Liver (tissue), 3 donors: ENCODE results near the gene CLCN7.

Source experiments
- ATF3 ChIP-seq: IDR thresholded peaks from 2 replicates; pipeline ENCODE4 v1.6.1; 2016; ENCODE audit warnings: antibody characterized with exemption
- CTCF ChIP-seq: fragments of 150-350 bp; IDR thresholded peaks from 2 replicates; pipeline ENCODE4 v1.5.1; 2017; ENCODE audit warnings: improper control_type of control experiment, low read depth, low read length; ENCODE audit not compliant: missing input control
- EGR1 ChIP-seq, 2 donors: IDR thresholded peaks; 2 replicates each; pipeline ENCODE4 v1.6.1; 2016 to 2018; ENCODE audit warnings: antibody characterized with exemption in 2 of 2, low read depth in 2 of 2
- JUND ChIP-seq, 2 donors: IDR thresholded peaks; 2 replicates each; pipeline ENCODE4 v1.6.1; 2016; ENCODE audit warnings: antibody characterized with exemption in 2 of 2
- MAX ChIP-seq: IDR thresholded peaks from 2 replicates; pipeline ENCODE4 v1.6.1; 2016; ENCODE audit warnings: antibody characterized with exemption
- RAD21 ChIP-seq, 2 donors: IDR thresholded peaks; 2 replicates each; pipeline ENCODE4 v1.6.1; 2016; ENCODE audit warnings: antibody characterized with exemption in 2 of 2, mild to moderate bottlenecking in 2 of 2
- RXRA ChIP-seq, 2 donors: IDR thresholded peaks; 2 replicates each; pipeline ENCODE4 v1.6.1; 2017 to 2018; ENCODE audit warnings: antibody characterized with exemption in 2 of 2, mild to moderate bottlenecking in 1 of 2
- SP1 ChIP-seq: IDR thresholded peaks from 2 replicates; pipeline ENCODE4 v1.6.1; 2018; ENCODE audit warnings: antibody characterized with exemption, mild to moderate bottlenecking
- TAF1 ChIP-seq: conservative IDR thresholded peaks from 2 replicates; pipeline ENCODE4 v1.6.1; 2016; ENCODE audit warnings: antibody characterized with exemption, mild to moderate bottlenecking
- YY1 ChIP-seq: IDR thresholded peaks from 2 replicates; pipeline ENCODE4 v1.6.1; 2016; ENCODE audit warnings: antibody characterized with exemption, mild to moderate bottlenecking
- TF ChIP-seq, protein P1 (sequence below): IDR thresholded peaks from 2 replicates; pipeline ENCODE4 v1.6.1; 2016; ENCODE audit warnings: antibody characterized with exemption
- TF ChIP-seq, protein P2 (sequence below): IDR thresholded peaks from 2 replicates; pipeline ENCODE4 v1.6.1; 2016; ENCODE audit warnings: antibody characterized with exemption, mild to moderate bottlenecking
- donor health status: healthy.
- donor health status: healthy.

- TF ChIP-seq CTCF (no peak), SP1 (no peak), ATF3 (no peak), RXRA (IDR thresholded peaks at IDR 0.05) (no peak), RAD21 (IDR thresholded peaks at IDR 0.05) (no peak), YY1 (no peak), EGR1 (IDR thresholded peaks at IDR 0.05; ENCODE audit: low read depth in 2 of 2) (no peak), TAF1 (no peak), MAX (no peak), JUND (IDR thresholded peaks at IDR 0.05) (no peak)
- TF ChIP-seq, protein P1, sequence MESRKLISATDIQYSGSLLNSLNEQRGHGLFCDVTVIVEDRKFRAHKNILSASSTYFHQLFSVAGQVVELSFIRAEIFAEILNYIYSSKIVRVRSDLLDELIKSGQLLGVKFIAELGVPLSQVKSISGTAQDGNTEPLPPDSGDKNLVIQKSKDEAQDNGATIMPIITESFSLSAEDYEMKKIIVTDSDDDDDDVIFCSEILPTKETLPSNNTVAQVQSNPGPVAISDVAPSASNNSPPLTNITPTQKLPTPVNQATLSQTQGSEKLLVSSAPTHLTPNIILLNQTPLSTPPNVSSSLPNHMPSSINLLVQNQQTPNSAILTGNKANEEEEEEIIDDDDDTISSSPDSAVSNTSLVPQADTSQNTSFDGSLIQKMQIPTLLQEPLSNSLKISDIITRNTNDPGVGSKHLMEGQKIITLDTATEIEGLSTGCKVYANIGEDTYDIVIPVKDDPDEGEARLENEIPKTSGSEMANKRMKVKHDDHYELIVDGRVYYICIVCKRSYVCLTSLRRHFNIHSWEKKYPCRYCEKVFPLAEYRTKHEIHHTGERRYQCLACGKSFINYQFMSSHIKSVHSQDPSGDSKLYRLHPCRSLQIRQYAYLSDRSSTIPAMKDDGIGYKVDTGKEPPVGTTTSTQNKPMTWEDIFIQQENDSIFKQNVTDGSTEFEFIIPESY: no peak
- TF ChIP-seq, protein P2, sequence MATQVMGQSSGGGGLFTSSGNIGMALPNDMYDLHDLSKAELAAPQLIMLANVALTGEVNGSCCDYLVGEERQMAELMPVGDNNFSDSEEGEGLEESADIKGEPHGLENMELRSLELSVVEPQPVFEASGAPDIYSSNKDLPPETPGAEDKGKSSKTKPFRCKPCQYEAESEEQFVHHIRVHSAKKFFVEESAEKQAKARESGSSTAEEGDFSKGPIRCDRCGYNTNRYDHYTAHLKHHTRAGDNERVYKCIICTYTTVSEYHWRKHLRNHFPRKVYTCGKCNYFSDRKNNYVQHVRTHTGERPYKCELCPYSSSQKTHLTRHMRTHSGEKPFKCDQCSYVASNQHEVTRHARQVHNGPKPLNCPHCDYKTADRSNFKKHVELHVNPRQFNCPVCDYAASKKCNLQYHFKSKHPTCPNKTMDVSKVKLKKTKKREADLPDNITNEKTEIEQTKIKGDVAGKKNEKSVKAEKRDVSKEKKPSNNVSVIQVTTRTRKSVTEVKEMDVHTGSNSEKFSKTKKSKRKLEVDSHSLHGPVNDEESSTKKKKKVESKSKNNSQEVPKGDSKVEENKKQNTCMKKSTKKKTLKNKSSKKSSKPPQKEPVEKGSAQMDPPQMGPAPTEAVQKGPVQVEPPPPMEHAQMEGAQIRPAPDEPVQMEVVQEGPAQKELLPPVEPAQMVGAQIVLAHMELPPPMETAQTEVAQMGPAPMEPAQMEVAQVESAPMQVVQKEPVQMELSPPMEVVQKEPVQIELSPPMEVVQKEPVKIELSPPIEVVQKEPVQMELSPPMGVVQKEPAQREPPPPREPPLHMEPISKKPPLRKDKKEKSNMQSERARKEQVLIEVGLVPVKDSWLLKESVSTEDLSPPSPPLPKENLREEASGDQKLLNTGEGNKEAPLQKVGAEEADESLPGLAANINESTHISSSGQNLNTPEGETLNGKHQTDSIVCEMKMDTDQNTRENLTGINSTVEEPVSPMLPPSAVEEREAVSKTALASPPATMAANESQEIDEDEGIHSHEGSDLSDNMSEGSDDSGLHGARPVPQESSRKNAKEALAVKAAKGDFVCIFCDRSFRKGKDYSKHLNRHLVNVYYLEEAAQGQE: no peak
Measured at GRCh38 chr16:1466968-1467521, 7.8 kb downstream of the CLCN7 start.
